Peyer's patch (tissue), 4 donors: Measurements from ENCODE around the gene OS9. TPM values are rescaled to one million over a fixed set of nuclear protein-coding genes. Genes with fewer than 3 reads are reported as not detected.

ENCODE experiments used
- DNase-seq, 3 donors: peaks; one replicate each; pipeline ENCODE4 v3.0.0-alpha.2; 2017 to 2019
- H3K27ac ChIP-seq, 4 donors: fragments of 200-600 bp; sonication (generic); one replicate each; pipeline ENCODE4 v1.5.1; 2016 to 2019
- H3K27me3 ChIP-seq, 2 donors: fragments of 200-600 bp; sonication (generic); one replicate each; pipeline ENCODE4 v1.5.1; 2019
- H3K36me3 ChIP-seq, 3 donors: fragments of 200-600 bp; sonication (generic); one replicate each; pipeline ENCODE4 v1.5.1; 2016 to 2019
- H3K4me1 ChIP-seq, 4 donors: fragments of 200-600 bp; sonication (generic); one replicate each; pipeline ENCODE4 v1.5.1; 2016 to 2019
- H3K4me3 ChIP-seq, 4 donors: fragments of 200-600 bp; sonication (generic); 1 replicate in 3 of 4; 2 replicates in 1 of 4; pipeline ENCODE4 v1.5.1; 2016 to 2019; ENCODE audit warnings: mild to moderate bottlenecking in 1 of 4
- H3K9me3 ChIP-seq, 4 donors: fragments of 200-600 bp; sonication (generic); one replicate each; pipeline ENCODE4 v1.5.1; 2016 to 2019; ENCODE audit warnings: mild to moderate bottlenecking in 1 of 4
- POLR2A ChIP-seq, 2 donors: fragments of 450-650 bp; IDR thresholded peaks; one replicate each; pipeline ENCODE4 v1.5.1; 2017; ENCODE audit warnings: antibody characterized with exemption in 2 of 2, mild to moderate bottlenecking in 2 of 2, moderate library complexity in 2 of 2
- total RNA-seq, 4 donors: library from RNA; depleted of rRNA; stranded (reverse); fragments of >200 nt; gene quantifications; one replicate each; pipeline ENCODE4 v1.1.0, GENCODE V29; 2016
- TF ChIP-seq, protein P1 (sequence below), 6 experiments: fragments of 450-650 bp in 4 of 6; fragments of 200-600 bp in 2 of 6; sonication (generic) in 1 of 6; IDR thresholded peaks; one replicate each; pipeline ENCODE4 v1.5.1; 2017 to 2019; ENCODE audit warnings: antibody characterized with exemption in 6 of 6, mild to moderate bottlenecking in 3 of 6, moderate library complexity in 1 of 6

The OS9 gene
- total RNA-seq, 4 donors from 2014 or later: 275 to 353 (median 292) TPM

DNA sequence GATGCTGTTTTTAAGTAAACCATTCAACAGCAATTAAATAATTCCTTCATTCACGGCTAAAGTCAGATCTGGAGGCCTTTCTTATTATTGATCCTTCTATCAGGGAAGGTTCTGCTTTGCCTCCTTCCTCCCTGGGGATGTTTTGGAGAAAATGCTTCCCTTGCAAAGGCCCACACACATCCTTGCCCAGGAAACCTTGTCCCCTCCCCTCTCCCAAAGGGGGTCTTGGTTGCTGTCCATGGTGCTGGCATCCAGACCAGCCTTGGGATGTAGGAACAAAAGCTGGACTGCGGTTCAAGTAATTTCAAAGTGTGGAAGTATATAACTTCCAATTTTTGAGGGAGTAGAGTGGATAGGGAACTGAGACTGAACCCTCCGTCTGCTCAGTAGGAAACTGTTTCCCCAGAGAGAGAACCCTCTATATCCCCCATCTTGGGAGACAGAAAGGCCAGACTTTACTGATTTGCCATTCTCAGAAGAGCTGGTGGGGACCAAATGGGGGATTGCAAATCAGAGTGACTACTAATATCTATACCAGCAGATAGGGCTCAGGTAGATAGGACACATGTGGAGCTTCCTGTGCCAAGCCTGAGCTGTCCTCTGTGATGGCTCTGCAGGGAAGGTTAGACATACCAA lies 66.5 kb downstream of the OS9 start:
- no peak overlapping the region for H3K4me3 ChIP-seq
- peaks cover 0 to 24% (median 12%) of the 10 kb centered on the region in 4 donors for H3K4me1 ChIP-seq
- no peak overlapping the region for H3K27ac ChIP-seq
- no peaks in the 10 kb centered on the region for H3K27me3 ChIP-seq
- TF ChIP-seq, protein P1, sequence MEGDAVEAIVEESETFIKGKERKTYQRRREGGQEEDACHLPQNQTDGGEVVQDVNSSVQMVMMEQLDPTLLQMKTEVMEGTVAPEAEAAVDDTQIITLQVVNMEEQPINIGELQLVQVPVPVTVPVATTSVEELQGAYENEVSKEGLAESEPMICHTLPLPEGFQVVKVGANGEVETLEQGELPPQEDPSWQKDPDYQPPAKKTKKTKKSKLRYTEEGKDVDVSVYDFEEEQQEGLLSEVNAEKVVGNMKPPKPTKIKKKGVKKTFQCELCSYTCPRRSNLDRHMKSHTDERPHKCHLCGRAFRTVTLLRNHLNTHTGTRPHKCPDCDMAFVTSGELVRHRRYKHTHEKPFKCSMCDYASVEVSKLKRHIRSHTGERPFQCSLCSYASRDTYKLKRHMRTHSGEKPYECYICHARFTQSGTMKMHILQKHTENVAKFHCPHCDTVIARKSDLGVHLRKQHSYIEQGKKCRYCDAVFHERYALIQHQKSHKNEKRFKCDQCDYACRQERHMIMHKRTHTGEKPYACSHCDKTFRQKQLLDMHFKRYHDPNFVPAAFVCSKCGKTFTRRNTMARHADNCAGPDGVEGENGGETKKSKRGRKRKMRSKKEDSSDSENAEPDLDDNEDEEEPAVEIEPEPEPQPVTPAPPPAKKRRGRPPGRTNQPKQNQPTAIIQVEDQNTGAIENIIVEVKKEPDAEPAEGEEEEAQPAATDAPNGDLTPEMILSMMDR (IDR thresholded peaks at IDR 0.05): no peak
- TF ChIP-seq POLR2A (IDR thresholded peaks at IDR 0.05): no peak
- no peak for DNase-seq
- no peaks in the 10 kb centered on the region for H3K9me3 ChIP-seq
- peaks cover 0 to 15% (median 0%) of the 10 kb centered on the region in 3 donors for H3K36me3 ChIP-seq

DNA sequence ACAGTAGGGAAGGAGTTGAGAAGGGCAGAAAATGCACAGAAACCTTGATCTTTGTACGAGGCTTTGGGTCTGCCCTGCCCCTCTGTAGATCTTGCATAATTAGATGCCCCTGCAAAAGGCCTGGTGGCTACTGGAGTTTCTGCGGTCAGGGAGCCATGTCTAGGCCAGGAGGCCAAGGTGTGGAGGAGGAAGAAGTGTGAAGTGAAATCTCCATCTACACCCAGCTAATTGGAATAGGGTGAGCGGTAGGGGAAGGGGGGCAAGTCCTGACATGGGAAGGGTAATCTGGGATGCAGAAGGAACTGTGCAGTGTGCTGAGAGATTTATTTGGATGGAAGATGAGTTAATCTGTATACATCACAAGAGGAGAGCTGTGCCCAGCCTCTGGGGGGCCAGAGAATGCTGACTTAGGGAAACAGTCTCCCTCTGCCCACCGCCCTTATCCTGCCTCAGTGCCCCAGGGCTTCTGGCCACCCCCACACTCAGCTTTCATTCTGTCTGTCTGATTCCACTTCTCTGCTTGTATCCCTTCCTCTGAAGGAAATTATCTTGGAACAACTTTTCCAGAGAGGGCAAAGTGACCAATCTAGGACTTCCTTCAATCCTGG lies 67.6 kb downstream of the OS9 start:
- no peaks in the 10 kb centered on the region for H3K9me3 ChIP-seq
- DNase-seq: no peak
- H3K27ac ChIP-seq: no peak overlapping the region
- H3K27me3 ChIP-seq: peaks cover 0 to 7% of the 10 kb centered on the region in 2 donors
- TF ChIP-seq, protein P1 (IDR thresholded peaks at IDR 0.05): no peak
- TF ChIP-seq POLR2A (IDR thresholded peaks at IDR 0.05): no peak
- peaks cover 0 to 27% (median 21%) of the 10 kb centered on the region in 4 donors for H3K4me1 ChIP-seq
- no peak overlapping the region for H3K4me3 ChIP-seq
- H3K36me3 ChIP-seq: peaks cover 0 to 15% (median 0%) of the 10 kb centered on the region in 3 donors

- H3K4me1 ChIP-seq: peaks cover 0 to 28% (median 22%) of the 10 kb centered on the region in 4 donors
- no peak overlapping the region for H3K4me3 ChIP-seq
- H3K36me3 ChIP-seq: peaks cover 0 to 15% (median 0%) of the 10 kb centered on the region in 3 donors
- no peak for DNase-seq
- no peaks in the 10 kb centered on the region for H3K9me3 ChIP-seq
- peaks cover 0 to 13% of the 10 kb centered on the region in 2 donors for H3K27me3 ChIP-seq
- no peak for TF ChIP-seq POLR2A (IDR thresholded peaks at IDR 0.05)
- TF ChIP-seq, protein P1 (IDR thresholded peaks at IDR 0.05): no peak
- H3K27ac ChIP-seq: no peak overlapping the region
Measured at GRCh38 chr12:57762463-57762862, 68.5 kb downstream of the OS9 start.

- peaks cover 0 to under 1% (median 0%) of the 10 kb centered on the region in 3 donors for H3K36me3 ChIP-seq
- no peaks in the 10 kb centered on the region for H3K9me3 ChIP-seq
- H3K27ac ChIP-seq: no peak overlapping the region
- no peak for TF ChIP-seq POLR2A (IDR thresholded peaks at IDR 0.05)
- TF ChIP-seq, protein P1 (IDR thresholded peaks at IDR 0.05): no peak
- DNase-seq: no peak
- H3K27me3 ChIP-seq: peaks cover 0 to 13% of the 10 kb centered on the region in 2 donors
- peak overlapping the region in 2 of 4 donors; percentile 51 to 54 for H3K4me3 ChIP-seq
- peaks cover 0 to 28% (median 22%) of the 10 kb centered on the region in 4 donors for H3K4me1 ChIP-seq
Measured at GRCh38 chr12:57763881-57764661, 70.1 kb downstream of the OS9 start.

- H3K9me3 ChIP-seq: no peaks in the 10 kb centered on the region
- H3K36me3 ChIP-seq: no peaks in the 10 kb centered on the region
- H3K4me1 ChIP-seq: peaks cover 0 to 28% (median 22%) of the 10 kb centered on the region in 4 donors
- peak overlapping the region in 1 of 4 donors; percentile 19 for H3K27ac ChIP-seq
- no peak for DNase-seq
- TF ChIP-seq, protein P1 (IDR thresholded peaks at IDR 0.05): no peak
- TF ChIP-seq POLR2A (IDR thresholded peaks at IDR 0.05): peak in 1 of 2 donors; percentile 14
- H3K27me3 ChIP-seq: peaks cover 0 to 13% of the 10 kb centered on the region in 2 donors
- H3K4me3 ChIP-seq: peak overlapping the region; percentile 41 to 59 (median 52)
Measured at GRCh38 chr12:57764662-57765002, 70.7 kb downstream of the OS9 start.
